IPS-20b (cell line): Measurements from ENCODE around the gene CDC34.

Experiments used
- H3K27ac ChIP-seq: one replicate; pipeline ENCODE4 v1.5.1; 2013; ENCODE audit warnings: low read length
- H3K27me3 ChIP-seq: 2 replicates; pipeline ENCODE4 v1.6.1; 2013; ENCODE audit warnings: mild to moderate bottlenecking, low read length, inconsistent platforms; ENCODE audit not compliant: insufficient read depth
- H3K36me3 ChIP-seq: 2 replicates; pipeline ENCODE4 v1.6.1; 2013; ENCODE audit warnings: low read depth, mild to moderate bottlenecking, inconsistent platforms, low read length, moderate library complexity; ENCODE audit not compliant: insufficient read depth
- H3K4me1 ChIP-seq: 2 replicates; pipeline ENCODE4 v1.6.1; 2013; ENCODE audit warnings: mild to moderate bottlenecking, control low read depth, inconsistent platforms, low read length, moderate library complexity; ENCODE audit not compliant: insufficient read depth
- H3K4me3 ChIP-seq: 2 replicates; pipeline ENCODE4 v1.5.1; 2013; ENCODE audit warnings: mild to moderate bottlenecking, low read length, inconsistent platforms
- H3K9ac ChIP-seq: 2 replicates; pipeline ENCODE4 v1.6.1; 2013; ENCODE audit warnings: low read depth, mild to moderate bottlenecking, inconsistent platforms, low read length, moderate library complexity
- H3K9me3 ChIP-seq: 2 replicates; pipeline ENCODE4 v1.6.1; 2013; ENCODE audit warnings: mild to moderate bottlenecking, low read depth, low read length, inconsistent platforms; ENCODE audit not compliant: insufficient read depth

The CDC34 gene

DNA sequence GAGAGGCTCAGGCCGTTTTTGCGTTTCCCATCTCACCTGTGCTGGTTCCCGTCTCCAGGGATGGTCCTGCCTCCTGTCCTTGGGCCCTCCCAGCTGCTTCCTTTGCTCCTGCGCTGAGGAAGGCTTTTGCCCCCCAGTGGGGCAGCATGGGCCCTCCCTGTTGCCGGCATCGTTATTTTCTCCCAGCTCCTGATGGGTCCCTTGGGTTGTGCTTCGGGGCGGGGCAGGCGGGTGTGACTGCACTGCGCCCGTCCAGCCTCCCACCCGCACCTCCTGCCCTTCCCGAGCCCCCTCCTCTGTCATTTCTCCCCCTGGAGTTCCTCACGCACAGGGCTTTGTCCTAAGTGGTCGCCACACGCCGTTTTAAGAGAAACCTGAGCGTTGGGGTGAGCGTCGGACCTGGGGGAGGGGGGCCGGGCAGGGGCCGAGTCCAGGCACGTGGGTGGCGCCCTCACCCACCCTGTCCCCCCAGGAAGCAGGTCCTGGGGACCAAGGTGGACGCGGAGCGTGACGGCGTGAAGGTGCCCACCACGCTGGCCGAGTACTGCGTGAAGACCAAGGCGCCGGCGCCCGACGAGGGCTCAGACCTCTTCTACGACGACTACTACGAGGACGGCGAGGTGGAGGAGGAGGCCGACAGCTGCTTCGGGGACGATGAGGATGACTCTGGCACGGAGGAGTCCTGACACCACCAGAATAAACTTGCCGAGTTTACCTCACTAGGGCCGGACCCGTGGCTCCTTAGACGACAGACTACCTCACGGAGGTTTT lies 9.5 kb downstream of the CDC34 start:
- Histone ChIP-seq H3K27me3 (no peaks in the 10 kb centered on the region), H3K9me3 (no peaks in the 10 kb centered on the region), H3K4me1 (no peaks in the 10 kb centered on the region), H3K36me3 (peaks cover 32% of the 10 kb centered on the region), H3K9ac (no peak overlapping the region), H3K4me3 (no peak overlapping the region), H3K27ac (no peak overlapping the region)

DNA sequence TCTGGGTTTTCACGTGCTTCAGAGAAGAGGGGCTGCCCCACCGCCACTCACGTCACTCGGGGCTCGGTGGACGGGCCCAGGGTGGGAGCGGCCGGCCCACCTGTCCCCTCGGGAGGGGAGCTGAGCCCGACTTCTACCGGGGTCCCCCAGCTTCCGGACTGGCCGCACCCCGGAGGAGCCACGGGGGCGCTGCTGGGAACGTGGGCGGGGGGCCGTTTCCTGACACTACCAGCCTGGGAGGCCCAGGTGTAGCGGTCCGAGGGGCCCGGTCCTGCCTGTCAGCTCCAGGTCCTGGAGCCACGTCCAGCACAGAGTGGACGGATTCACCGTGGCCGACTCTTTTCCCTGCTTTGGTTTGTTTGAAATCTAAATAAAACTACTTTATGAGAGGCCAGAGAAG lies 10.1 kb downstream of the CDC34 start:
- no peaks in the 10 kb centered on the region for H3K27me3 ChIP-seq
- no peaks in the 10 kb centered on the region for H3K9me3 ChIP-seq
- H3K27ac ChIP-seq: no peak overlapping the region
- no peak overlapping the region for H3K4me3 ChIP-seq
- H3K4me1 ChIP-seq: no peaks in the 10 kb centered on the region
- H3K9ac ChIP-seq: no peak overlapping the region
- H3K36me3 ChIP-seq: peaks cover 26% of the 10 kb centered on the region

DNA sequence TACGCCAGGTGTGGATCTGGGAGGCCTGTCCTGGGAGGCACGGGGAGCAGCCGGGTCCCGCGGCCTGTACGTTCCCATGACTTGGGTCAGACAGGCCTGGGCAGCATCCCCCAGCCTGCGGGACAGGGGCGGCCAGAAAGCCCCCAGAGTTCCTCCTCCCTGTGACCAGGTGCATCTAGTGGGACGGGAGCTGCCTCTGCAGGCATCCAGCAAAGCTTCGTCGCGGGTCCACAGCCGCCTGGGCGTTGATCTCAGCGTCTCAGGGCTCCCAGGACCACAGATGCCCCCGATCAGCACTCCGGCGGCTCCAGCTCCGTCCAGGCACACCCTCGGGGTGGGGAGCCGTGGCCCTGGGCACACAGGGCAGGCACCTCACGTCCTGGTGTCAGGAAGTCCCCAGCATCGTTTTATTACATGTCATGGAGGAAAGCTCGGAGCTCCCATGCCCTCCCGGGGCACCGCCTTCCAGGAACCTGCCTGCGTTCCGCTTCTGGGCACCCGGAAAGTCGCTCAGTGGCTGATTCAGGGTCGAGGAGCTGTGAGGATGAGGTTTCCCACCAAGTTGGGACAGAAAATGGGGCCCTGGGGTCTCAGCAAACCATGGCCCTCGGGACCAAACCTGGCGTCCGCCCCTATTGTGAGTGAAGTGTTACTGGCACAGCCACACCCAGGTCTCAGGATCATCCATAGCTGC lies 10.8 kb downstream of the CDC34 start:
- H3K4me1 ChIP-seq: no peaks in the 10 kb centered on the region
- H3K4me3 ChIP-seq: no peak overlapping the region
- H3K27me3 ChIP-seq: no peaks in the 10 kb centered on the region
- peaks cover 21% of the 10 kb centered on the region for H3K36me3 ChIP-seq
- H3K9ac ChIP-seq: no peak overlapping the region
- H3K9me3 ChIP-seq: no peaks in the 10 kb centered on the region
- no peak overlapping the region for H3K27ac ChIP-seq

DNA sequence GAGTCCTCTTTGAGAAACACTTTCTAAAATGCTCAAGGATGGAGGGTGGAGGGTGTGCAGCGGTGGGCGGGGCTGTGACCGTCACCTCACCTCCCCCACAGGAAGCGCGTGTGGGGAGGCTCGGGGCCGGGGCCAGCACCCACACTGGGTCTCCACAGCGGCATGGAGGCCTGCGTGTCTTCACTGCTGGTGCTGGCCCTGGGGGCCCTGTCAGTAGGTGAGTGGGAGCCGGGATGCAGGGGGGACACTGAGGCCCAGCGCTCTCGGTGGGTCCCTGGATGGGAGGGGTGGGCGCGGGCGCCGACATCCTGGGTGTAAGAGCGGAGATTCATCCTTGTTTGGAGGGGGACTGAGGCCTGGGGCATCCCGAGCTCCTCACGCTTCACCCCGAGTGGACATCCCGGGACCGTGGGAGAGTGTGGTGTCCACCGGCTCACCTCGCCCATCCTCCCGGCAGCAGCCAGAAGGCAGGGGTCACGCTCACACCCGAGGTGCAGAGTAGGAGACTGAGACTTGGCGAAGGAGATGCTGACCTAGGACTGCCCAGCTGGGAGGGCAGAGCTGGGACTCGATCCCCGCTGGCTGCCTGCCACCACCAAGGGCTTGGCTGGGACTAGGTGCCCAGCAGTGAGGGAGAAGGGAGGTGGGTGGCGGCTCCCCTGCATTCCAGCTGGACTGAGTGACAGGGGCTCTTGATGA lies 12.5 kb downstream of the CDC34 start, which contains the start of gene GZMM:
Gene GZMM (plus strand): TSS at position 144 of the 699 bp plus-strand sequence. CDS start 19 bp downstream, at position 163.
- no peaks in the 10 kb centered on the region for H3K27me3 ChIP-seq
- peaks cover 13% of the 10 kb centered on the region for H3K36me3 ChIP-seq
- no peak within 1 kb of the TSS for H3K9ac ChIP-seq
- H3K27ac ChIP-seq: no peak within 1 kb of the TSS
- H3K4me1 ChIP-seq: no peaks in the 10 kb centered on the region
- no peak within 1 kb of the TSS for H3K4me3 ChIP-seq
- no peaks in the 10 kb centered on the region for H3K9me3 ChIP-seq

DNA sequence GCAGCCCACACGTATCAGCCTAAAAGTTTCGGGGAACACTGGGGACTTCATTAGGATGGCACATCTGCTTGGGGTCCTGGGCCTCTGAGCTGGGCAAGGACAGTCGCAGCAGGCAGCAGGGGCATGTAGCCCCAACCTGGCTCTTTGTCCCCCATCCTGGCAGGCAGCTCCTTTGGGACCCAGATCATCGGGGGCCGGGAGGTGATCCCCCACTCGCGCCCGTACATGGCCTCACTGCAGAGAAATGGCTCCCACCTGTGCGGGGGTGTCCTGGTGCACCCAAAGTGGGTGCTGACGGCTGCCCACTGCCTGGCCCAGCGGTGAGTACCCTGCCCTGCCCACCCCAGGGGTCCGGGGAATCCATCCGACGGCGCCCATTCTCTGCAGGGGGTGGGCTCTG lies 15.6 kb downstream of the CDC34 start:
- H3K27ac ChIP-seq: no peak overlapping the region
- H3K4me3 ChIP-seq: no peak overlapping the region
- H3K36me3 ChIP-seq: peaks cover 5% of the 10 kb centered on the region; the same call in 1 of the 2 replicates
- no peak overlapping the region for H3K9ac ChIP-seq
- H3K4me1 ChIP-seq: no peaks in the 10 kb centered on the region
- no peaks in the 10 kb centered on the region; the same call in 1 of the 2 replicates for H3K27me3 ChIP-seq
- H3K9me3 ChIP-seq: no peaks in the 10 kb centered on the region

DNA sequence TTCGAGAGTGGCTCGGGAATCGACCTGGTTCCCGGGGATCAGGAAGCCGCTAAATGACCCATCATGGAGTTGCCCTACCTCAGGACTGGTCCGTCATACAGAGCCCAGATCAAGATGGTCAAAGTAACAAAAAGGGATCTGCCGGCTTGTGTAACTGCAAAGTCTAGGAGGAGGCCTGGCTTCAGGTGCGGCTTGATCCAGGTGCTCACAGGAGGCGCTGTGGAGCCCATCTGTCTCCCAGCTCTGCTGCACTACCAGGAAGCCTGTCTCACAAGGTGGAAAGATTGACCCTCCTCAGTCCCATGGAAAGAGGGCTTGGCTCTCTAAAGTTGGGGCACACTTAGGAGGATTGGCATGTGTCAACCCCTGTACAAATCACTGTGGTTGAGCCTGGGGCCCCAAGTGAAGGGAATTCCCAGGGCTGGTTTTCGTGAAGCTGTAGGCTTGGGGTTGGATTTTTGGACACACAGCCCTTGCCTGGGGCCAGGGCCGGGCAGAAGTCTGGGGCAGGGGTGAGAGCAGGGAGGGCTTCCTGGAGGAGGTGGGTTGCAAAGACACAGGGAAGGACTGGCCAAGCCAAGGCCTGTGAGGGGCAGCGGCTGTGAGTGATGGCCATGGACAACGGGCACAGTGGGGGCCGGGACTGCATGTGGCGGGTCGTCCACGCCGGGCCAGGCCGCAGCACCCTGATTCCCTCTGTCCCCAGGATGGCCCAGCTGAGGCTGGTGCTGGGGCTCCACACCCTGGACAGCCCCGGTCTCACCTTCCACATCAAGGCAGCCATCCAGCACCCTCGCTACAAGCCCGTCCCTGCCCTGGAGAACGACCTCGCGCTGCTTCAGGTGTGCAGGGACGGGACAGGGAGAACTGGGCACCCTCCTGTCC lies 16.5 kb downstream of the CDC34 start:
- H3K36me3 ChIP-seq: no peaks in the 10 kb centered on the region
- H3K4me3 ChIP-seq: no peak overlapping the region
- no peak overlapping the region for H3K9ac ChIP-seq
- H3K4me1 ChIP-seq: no peaks in the 10 kb centered on the region
- H3K27ac ChIP-seq: no peak overlapping the region
- no peaks in the 10 kb centered on the region; the same call in 1 of the 2 replicates for H3K27me3 ChIP-seq
- H3K9me3 ChIP-seq: no peaks in the 10 kb centered on the region

DNA sequence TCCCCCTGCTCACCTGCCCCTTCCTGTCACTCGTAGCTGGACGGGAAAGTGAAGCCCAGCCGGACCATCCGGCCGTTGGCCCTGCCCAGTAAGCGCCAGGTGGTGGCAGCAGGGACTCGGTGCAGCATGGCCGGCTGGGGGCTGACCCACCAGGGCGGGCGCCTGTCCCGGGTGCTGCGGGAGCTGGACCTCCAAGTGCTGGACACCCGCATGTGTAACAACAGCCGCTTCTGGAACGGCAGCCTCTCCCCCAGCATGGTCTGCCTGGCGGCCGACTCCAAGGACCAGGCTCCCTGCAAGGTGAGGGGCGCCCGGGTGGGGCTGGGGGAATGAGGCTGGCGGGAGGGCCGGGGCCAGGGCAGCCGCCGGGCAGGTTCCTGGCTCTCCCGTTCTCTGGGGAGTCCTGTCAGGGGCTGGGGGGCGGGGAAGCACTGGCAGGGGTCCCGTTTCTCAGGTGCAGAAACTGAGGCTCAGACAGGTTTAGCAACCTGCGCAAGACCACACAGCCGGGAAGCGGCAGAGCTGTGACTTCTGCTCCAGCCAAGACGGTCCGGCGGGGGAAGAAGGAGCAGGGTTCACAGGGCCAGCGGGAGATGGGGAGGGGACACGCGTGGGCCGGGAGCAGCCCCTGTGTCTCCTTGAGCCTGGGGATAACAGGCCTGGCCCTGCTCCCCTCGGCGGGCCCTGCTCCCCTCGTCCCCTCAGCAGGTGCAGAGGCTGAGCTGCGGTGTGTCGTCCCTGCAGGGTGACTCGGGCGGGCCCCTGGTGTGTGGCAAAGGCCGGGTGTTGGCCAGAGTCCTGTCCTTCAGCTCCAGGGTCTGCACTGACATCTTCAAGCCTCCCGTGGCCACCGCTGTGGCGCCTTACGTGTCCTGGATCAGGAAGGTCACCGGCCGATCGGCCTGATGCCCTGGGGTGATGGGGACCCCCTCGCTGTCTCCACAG lies 17.6 kb downstream of the CDC34 start:
- Histone ChIP-seq H3K36me3 (no peaks in the 10 kb centered on the region), H3K27ac (no peak overlapping the region), H3K4me3 (no peak overlapping the region), H3K9me3 (no peaks in the 10 kb centered on the region), H3K27me3 (no peaks in the 10 kb centered on the region; the same call in 1 of the 2 replicates), H3K9ac (no peak overlapping the region), H3K4me1 (no peaks in the 10 kb centered on the region)

DNA sequence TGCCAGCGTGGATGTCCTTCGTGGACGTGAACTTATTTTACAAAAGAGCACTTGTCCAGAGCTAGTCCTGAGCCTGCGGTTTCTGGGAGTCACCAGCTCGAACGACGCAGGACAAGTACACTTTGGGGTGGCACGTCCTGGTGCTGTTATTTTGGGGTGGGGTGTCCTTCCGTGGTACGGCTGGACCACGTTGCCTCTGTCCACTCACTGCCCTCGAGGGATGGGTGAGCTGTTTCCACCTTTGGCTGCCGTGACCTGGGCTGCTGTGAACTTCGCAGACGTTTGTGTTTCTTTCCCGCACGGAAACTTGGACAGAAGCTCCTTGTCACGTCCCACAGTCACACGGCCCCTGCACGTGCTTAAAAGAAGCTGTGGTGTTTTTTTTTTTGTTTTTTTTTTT lies 23.3 kb downstream of the CDC34 start:
- Histone ChIP-seq H3K4me1 (no peaks in the 10 kb centered on the region), H3K9me3 (no peaks in the 10 kb centered on the region)

DNA sequence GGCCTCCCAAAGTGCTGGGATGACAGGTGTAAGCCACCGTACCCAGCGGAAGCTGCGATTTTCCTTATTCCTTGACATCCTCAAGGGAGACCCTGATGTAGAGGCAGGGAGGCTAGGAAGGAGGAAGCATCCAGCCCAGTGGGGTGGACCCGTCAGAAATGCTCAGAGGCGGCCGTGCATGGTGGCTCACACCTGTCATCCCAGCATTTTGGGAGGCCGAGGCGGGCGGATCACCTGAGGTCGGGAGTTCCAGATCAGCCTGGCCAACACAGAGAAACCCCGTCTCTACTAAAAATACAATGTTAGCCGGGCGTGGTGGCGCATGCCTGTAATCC lies 23.9 kb downstream of the CDC34 start:
- Histone ChIP-seq H3K36me3 (no peaks in the 10 kb centered on the region), H3K4me3 (no peak overlapping the region), H3K9ac (no peak overlapping the region), H3K9me3 (no peaks in the 10 kb centered on the region), H3K27ac (no peak overlapping the region), H3K27me3 (no peaks in the 10 kb centered on the region; the same call in 1 of the 2 replicates), H3K4me1 (no peaks in the 10 kb centered on the region)

More for the DNA sequence above, 23.3 kb downstream of the CDC34 start:
- Histone ChIP-seq H3K4me3 (no peak overlapping the region), H3K9ac (no peak overlapping the region), H3K27ac (no peak overlapping the region), H3K27me3 (no peaks in the 10 kb centered on the region; the same call in 1 of the 2 replicates), H3K36me3 (no peaks in the 10 kb centered on the region)

DNA sequence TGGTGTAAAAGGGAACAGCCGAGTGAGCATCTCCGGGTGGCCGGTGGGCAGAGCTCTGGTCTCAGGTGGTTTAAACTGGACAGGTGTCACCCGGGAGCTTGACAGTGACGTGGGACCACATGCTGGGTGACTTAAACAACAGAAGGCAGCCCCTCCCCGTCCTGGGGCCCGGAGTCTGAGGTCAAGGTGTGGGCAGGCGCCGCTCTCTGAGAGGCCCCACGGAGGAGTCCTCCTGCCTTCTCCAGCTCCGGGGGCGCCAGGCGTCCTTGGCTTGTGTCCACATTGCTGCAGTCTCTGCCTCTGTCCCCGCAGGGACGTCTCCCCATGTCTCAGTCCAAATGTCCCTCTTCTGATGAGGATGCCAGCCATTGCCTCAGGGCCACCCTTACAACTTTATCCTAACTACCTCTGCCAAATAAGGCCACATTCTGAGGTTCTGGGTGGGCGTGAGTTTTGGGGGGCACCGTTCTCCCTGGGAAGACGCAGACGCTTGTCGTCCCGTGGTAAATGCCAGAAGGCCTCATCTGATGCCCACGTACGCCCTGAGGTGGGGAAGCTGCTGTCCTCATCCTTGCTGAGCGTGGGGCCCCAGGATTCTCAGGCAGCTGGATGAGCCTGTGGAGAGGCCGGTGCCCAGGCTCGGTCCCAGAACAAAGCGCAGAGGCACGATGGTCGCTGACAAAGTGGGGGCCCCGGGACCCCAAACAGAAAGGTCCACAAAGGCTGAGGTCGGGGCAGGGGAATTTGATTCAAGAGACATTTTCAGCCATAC lies 25.2 kb downstream of the CDC34 start:
- H3K9ac ChIP-seq: no peak overlapping the region
- H3K9me3 ChIP-seq: no peaks in the 10 kb centered on the region
- no peaks in the 10 kb centered on the region for H3K27me3 ChIP-seq
- no peak overlapping the region for H3K4me3 ChIP-seq
- no peaks in the 10 kb centered on the region for H3K36me3 ChIP-seq
- H3K27ac ChIP-seq: no peak overlapping the region
- no peaks in the 10 kb centered on the region for H3K4me1 ChIP-seq
